NCI-H1105 treated with DMSO at 0.1 percent for 48 hours (cell line): Measurements from ENCODE around the gene DMKN.

Source experiments
- DNase-seq: peaks from one replicate; lab custom pipeline; 2025; lab: John Stamatoyannopoulos, UW

The DMKN gene

GRCh38 chr19:35549174-35549788 lies 35.8 kb upstream of the DMKN start:
- DNase-seq: peak; percentile 70

DNA sequence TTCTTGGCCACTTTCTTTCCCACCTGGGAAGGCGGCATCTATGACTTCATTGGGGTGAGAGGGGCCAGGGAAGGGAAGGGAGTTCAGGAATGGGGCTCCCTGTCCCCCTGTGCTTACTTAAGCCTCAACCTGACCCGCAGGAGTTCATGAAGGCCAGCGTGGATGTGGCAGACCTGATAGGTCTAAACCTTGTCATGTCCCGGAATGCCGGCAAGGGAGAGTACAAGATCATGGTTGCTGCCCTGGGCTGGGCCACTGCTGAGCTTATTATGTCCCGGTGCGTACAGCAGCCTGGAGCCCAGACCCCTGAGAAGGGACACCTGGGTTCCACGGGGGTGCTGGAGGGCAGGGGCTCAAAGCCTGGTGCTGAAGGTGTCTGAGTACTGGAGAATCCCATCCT lies 33.1 kb upstream of the DMKN start:
- no peak for DNase-seq

GRCh38 chr19:35545855-35546381 lies 32.5 kb upstream of the DMKN start:
- peak; percentile 25 for DNase-seq

GRCh38 chr19:35545001-35545854 lies 31.8 kb upstream of the DMKN start, which contains the start of gene TMEM147:
TSS of gene TMEM147 (plus strand) at chr19:35545626. CDS start at chr19:35545740, 114 bp downstream.
- peak; percentile 83 for DNase-seq

DNA sequence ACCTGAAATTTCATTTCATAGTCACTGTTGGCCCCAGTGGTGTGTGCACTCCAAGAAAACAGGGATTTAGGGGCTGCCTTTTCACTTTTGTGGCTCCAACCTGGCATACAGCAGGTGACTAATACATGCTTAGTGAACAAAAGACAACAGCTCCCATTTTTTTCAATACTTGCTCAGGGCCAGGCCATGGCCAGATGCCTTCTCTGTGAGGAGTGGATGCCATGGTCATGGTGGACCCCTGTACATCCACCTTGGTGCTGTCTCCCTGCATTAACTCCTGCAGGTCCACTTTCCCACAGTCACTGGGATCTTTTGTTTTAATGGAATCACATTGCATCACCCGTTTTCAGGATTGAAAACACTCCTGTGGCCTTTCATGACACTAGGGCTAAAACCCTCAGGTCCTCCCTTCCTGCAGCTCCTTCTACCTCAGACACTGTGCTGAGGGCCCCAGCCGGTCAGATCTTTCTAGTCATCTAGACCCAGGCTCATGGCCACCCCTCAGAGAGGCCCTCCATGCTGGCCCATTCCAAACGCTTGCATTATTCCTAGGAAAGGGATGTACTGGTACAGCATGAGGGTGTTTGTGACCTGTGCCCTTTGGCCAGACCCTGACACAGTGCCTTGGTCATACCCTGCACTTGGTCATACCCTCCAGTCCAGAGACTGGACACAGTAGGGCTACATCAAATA lies 30.8 kb upstream of the DMKN start:
- DNase-seq: no peak

DNA sequence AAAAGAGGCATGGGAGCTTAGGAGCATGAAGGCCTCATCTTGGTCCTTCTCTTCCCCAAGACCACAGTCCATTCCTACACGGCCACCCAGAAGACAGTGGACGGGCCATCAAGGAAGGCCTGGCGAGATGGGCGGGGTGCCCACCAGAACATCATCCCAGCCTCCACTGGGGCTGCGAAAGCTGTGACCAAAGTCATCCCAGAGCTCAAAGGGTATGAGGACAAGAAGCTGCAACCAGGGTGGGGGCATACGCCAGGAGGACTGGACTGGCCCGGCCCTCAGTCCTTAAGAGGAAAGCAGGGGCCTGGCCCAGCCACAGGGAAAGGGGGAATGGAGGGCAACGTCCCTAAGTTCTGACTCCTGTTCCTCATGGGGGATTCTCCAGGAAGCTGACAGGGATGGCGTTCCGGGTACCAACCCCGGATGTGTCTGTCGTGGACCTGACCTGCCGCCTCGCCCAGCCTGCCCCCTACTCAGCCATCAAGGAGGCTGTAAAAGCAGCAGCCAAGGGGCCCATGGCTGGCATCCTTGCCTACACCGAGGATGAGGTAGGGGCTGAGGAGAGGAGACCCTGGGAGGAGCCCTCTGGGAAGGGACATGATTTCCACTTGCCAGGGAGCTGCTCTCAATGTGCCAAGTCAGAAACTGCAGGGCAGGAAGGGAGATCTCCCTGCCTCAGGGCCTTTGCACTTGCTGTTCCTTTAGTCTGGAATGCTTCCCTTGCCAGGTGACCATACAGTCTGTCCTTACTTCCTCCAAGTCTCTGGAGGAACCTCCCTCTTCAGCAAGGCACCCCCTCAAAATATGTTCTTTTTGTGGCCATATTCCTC lies 30.0 kb upstream of the DMKN start:
- no peak for DNase-seq

DNA sequence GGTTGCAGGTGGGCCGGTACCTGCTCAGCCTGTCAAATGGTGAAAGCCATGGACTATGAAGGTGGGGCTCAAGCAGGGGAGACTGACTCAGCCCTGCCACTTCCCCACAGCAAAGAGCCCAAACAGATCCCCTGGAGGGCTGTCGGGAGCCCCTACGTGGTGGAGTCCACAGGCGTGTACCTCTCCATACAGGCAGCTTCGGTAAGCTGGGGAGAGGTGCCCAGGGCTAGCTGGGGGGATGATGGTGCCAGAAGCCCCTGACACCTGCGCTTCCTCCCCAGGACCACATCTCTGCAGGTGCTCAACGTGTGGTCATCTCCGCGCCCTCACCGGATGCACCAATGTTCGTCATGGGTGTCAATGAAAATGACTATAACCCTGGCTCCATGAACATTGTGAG lies 28.8 kb upstream of the DMKN start:
- no peak for DNase-seq

DNA sequence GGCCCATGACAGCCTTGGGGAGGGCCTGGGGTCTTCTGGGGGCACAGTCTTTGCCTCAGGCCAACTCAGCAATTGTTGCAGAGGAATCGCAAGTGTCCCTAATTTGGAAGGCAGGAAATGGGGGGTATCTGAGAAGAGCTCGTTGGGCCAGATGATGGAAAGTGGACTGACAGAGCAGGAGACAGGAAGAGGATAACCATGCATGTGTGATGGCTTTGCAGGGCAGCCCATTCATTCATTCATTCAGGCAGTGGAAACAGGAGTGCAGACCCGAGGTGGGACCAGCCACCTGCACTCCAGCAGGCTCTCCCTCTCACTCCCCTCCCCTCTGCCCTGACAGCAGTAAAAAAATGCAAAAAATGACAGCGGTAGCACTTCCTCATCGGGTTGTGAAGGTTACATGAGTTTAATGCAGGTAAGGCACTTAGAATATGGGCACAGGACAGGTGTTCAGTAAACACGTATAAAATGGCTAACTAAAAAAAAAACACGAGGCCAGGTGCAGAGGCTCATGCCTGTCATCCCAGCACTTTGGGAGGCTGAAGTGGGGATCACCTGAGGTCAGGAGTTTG lies 27.0 kb upstream of the DMKN start:
- no peak for DNase-seq

GRCh38 chr19:35539850-35540249 lies 26.4 kb upstream of the DMKN start:
- DNase-seq: no peak

DNA sequence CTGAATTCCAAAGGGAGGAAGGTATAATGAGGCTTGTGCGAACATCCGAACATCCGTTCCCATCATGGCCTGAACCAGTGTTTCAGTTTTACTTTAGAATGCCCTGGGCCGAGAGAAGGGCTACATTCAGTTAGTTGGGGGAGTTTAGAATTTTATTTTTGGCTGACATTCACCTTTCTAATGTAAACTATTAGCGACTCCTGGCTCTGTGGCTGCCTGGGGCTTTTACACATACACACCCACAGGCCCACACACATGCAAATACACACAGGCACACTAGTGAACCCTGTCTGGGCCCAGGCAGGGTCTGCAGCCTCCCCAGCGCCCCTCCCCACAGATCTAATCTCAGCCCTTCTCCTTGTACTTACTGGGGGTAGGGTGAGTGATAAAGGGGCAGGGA lies 25.9 kb upstream of the DMKN start:
- no peak for DNase-seq

DNA sequence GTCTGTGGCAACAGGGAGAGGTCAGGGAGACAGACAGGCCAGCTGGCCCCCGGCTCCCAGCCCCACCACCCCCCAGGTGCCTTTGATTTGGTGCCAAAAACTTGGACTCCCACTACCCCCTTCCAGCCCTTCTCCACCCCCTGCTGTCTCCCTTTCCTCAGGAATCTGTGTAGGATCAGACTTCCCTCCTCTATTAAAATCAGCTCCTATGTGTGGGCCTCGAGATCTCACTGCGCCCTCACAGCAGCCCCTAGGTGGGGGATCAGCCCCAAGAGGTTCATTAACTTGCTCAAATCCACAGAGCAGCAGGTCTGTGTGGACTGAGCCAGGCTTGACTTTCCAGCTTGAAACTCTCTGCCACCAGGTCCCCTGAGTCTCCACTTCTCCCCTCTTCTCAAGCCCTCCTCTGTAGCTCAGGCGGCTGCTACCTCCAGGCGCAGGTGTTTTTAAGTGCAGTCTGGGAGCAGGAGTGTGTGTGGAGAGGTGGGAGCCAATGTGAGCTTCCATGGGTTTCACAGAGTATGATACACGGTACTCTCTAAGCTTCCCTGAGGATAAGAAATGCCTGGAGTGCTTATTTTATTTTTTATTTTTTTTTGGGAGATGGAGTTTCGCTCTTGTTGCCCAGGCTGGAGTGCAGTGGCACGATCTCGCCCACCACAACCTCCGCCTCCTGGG lies 21.5 kb upstream of the DMKN start:
- DNase-seq: no peak

- no peak for DNase-seq
These were observed 20.5 kb upstream of the DMKN start for GRCh38 chr19:35533822-35534392.

DNA sequence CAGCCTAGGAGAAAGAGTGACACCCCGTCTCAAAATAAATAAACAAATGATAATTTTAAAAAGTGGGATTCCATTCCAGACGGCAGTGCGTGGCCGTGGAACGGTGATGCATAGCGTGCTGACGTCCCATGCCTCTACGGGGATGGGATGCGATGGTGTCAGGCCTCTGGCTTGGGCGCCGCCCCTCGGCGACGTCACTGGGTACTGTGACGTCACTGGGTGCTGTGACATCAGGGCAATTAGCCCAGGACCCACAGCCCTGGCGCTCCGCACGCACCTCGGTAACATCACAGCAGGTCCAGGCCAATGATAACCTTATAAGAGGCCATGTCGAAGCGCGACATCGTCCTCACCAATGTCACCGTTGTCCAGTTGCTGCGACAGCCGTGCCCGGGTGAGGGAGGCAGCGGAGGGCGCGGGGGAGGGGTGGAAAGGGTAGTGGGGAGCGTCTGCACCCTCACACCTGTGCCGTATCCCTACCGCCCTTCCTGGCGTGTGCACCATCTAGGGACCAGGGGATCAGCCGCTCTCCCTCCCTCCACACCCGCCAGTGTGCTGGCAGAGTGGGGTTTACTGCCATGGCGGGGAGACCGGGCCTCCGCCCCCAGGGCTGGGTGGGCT lies 19.9 kb upstream of the DMKN start, which contains the start of gene GAPDHS:
TSS of gene GAPDHS (plus strand) at position 256 of the 621 bp plus-strand sequence. CDS start at position 328, 72 bp downstream.
- DNase-seq: no peak

GRCh38 chr19:35531291-35531690 lies 17.8 kb upstream of the DMKN start:
- no peak for DNase-seq

GRCh38 chr19:35529241-35530218 lies 16.1 kb upstream of the DMKN start:
- DNase-seq: no peak

- no peak for DNase-seq
These were observed 15.0 kb upstream of the DMKN start, which contains the start of gene SBSN for GRCh38 chr19:35528218-35529038. TSS of gene SBSN (minus strand) at chr19:35528311. CDS start at chr19:35528281, 30 bp downstream.

DNA sequence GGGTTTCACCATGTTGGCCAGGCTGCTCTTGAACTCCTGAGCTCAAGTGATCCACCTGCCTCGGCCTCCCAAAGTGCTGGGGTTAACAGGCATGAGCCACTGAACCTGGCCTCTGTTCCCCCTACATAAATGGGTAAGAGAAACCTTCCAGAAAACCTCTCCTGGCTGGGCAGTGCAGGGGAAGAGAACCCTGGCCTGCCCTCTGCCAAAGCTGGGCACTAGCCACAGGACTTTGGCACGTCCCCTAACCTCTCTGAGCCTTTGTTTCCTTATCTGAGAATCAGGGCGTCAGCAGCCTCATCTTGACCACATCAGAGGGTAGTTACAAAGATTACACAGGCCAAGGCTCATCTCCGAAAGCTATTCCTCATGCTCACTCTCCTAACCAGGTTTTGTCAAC lies 12.4 kb upstream of the DMKN start:
- no peak for DNase-seq
